Activated CD8-positive, alpha-beta T cell treated with anti-CD3 and anti-CD28 coated beads, Interleukin-2, amount 10 ng/mL, durations not matched to agents 7 days and 5 days (primary cell): ENCODE data around the gene ZIC5. TPM values are rescaled to one million over a fixed set of nuclear protein-coding genes. Genes with fewer than 3 reads are reported as not detected.

Experiments
- ATAC-seq: fragments of 150-1000 bp; cut with Tn5 transposase; one replicate; pipeline ENCODE4 v1.10.0; 2021; ENCODE audit warnings: moderate library complexity
- CTCF ChIA-PET: fragments of 350-600 bp; sonication (Branson Sonifier 250); formaldehyde crosslinking; loops from one replicate; lab custom pipeline; 2021; ENCODE audit warnings: antibody characterized with exemption; lab: Charles Lee
- POLR2A ChIA-PET: fragments of 350-600 bp; sonication (Branson Sonifier 250); formaldehyde crosslinking; loops from one replicate; lab custom pipeline; 2021; ENCODE audit warnings: antibody characterized with exemption; lab: Charles Lee
- DNase-seq: peaks from one replicate; pipeline ENCODE4 v3.0.0-alpha.2; 2020
- H3K27ac Mint-ChIP-seq: one replicate; pipeline ENCODE4 v1.8.0; 2021; ENCODE audit warnings: mild to moderate bottlenecking, mixed read lengths
- H3K27me3 Mint-ChIP-seq: one replicate; pipeline ENCODE4 v1.8.0; 2021; ENCODE audit warnings: low read depth, mixed read lengths
- H3K36me3 Mint-ChIP-seq: one replicate; pipeline ENCODE4 v1.8.0; 2021; ENCODE audit warnings: low read depth, mixed read lengths
- H3K4me1 Mint-ChIP-seq: one replicate; pipeline ENCODE4 v1.8.0; 2021; ENCODE audit warnings: low read depth, mixed read lengths
- H3K4me3 Mint-ChIP-seq: one replicate; pipeline ENCODE4 v1.8.0; 2021; ENCODE audit warnings: mild to moderate bottlenecking, mixed read lengths
- H3K9me3 Mint-ChIP-seq: one replicate; pipeline ENCODE4 v1.8.0; 2022; ENCODE audit warnings: mixed read lengths; ENCODE audit not compliant: insufficient read depth
- total RNA-seq, 2 experiments: library from RNA; stranded (reverse); gene quantifications; one replicate each; pipeline ENCODE4 v1.2.3, GENCODE V29; 2021

Gene ZIC5
- total RNA-seq, 2 experiments from 2014 or later: not detected

DNA sequence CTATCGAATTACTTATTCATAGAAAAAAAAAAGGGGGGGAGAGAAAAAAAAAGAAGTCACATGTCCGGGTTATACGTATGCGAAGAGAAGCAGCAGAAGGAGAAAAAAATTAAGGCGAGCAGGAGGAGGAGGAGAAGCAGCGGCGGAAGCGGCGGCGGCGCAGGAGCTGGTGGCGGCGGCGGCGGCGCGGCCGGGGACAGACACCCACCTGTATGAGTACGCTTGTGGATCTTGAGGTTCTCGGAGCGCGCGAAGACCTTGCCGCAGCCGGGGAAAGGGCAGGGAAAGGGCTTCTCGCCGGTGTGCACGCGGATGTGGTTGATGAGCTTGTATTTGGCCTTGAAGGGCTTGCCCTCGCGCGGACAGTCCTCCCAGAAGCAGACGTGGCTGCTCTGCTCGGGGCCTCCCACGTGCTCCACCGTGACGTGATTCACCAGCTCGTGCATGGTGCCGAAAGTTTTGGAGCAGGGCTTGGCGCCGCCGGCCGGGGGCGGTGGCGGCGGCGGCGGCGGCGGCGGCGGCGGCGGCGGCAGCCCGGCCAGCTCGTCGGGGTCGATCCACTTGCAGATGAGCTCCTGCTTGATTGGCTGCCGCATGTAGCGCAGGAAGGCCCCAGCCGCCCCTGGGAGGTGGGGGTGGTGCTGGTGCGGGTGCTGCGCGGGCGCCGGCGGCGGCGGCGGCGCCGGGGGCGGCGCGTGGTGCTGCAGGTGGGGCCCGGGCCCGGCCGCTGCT lies 1.5 kb downstream of the ZIC5 start:
- H3K36me3 Mint-ChIP-seq: peaks cover 13% of the 10 kb centered on the region
- H3K9me3 Mint-ChIP-seq: peaks cover 4% of the 10 kb centered on the region
- H3K4me3 Mint-ChIP-seq: peak overlapping the region; percentile 68
- peak overlapping the region; percentile 86 for H3K27ac Mint-ChIP-seq
- DNase-seq (peak; percentile 48), ATAC-seq (peak; percentile 43)
- H3K27me3 Mint-ChIP-seq: peaks cover 74% of the 10 kb centered on the region
- ChIA-PET POLR2A (interaction anchor here (1.0 kb wide), 1 partner anchor 13 kb away, joined by 3 read pairs; no protein-coding TSS in a partner anchor), CTCF (interaction anchor here (1.2 kb wide), 1 partner anchor 313 kb away, joined by 4 read pairs; no protein-coding TSS in a partner anchor)
- peaks cover 13% of the 10 kb centered on the region for H3K4me1 Mint-ChIP-seq

DNA sequence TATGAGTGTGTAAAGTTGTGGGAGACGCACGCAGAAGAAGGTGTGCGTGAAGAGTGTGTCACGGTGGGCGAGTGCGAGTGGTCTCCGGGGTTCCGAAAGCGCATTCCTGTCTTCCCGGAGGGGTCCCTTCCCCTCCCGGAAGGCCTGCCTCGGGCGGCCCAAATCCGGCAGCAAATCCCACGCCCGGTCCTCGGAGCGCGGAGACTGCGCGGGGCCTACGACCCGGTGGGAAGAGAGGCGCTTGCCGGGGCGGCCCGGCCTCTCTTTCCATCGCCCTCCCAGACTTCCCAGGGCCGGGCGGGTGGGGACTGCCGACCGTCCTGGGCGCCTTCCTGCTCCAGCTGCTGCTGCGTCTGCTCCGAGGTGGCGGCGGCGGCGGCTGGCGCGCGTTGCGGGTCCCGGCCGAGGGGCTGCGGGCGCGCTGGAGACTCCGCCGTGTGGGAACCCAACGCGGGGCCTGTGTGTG lies 2.1 kb downstream of the ZIC5 start:
- DNase-seq: no peak
- POLR2A ChIA-PET: no interaction called here
- H3K36me3 Mint-ChIP-seq: peaks cover 13% of the 10 kb centered on the region
- H3K9me3 Mint-ChIP-seq: peaks cover 4% of the 10 kb centered on the region
- H3K27ac Mint-ChIP-seq: peak overlapping the region; percentile 82
- ATAC-seq: peak; percentile 13
- CTCF ChIA-PET: interaction anchor here (1.2 kb wide), 1 partner anchor 313 kb away, joined by 4 read pairs; no protein-coding TSS in a partner anchor
- peak overlapping the region; percentile 69 for H3K4me3 Mint-ChIP-seq
- peaks cover 13% of the 10 kb centered on the region for H3K4me1 Mint-ChIP-seq
- peaks cover 71% of the 10 kb centered on the region for H3K27me3 Mint-ChIP-seq

DNA sequence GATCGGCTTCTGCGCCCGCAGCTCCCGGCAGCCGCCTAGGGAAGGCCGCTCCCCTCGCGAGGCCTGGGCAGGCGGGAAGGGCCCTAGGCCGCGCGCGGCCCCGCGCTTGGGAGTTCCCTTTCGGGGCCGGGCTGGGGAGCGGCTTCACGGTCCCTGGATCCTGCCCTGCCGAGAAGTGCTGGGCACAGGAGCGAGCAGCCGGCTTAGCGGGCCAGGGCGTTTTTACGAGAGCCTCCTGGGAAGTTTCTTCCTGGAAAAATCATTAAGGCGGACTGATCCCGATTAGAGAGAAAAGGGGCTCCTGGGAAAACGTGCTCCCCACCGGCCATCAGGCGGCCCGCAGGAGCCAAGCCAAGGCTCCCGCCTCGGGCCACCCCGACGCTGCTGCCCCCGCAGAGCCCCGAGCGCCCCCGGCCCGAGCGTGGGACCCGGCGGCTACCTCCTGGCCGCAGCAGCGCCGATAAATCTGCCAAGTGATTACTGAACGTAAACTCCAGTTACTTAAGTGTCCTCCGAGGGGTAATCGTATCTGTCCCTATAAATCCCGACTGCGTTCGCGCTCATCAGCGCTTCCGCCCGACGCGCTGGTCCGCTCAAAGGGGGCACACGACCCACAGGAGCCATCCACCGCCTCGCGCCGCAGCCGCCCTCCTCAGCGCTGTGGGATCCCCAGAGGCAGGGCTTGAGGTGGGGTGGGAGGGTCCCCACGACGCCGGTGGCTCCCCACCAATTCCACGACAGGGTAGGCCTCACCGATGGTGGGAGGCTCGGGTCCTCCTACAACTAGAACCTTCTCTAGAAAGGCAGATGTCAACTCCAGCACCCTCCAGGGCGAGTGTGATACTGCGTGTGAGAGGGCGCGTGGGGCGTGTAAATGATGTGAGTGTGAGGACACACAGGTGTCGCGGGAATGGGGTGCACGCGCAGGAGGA lies 2.8 kb downstream of the ZIC5 start:
- DNase-seq (no peak), ATAC-seq (no peak)
- H3K4me1 Mint-ChIP-seq: peaks cover 13% of the 10 kb centered on the region
- peak overlapping the region; percentile 82 for H3K27ac Mint-ChIP-seq
- peak overlapping the region; percentile 69 for H3K4me3 Mint-ChIP-seq
- ChIA-PET POLR2A (no interaction called here), CTCF (no interaction called here)
- H3K27me3 Mint-ChIP-seq: peaks cover 68% of the 10 kb centered on the region
- H3K9me3 Mint-ChIP-seq: peaks cover 4% of the 10 kb centered on the region
- peaks cover 11% of the 10 kb centered on the region for H3K36me3 Mint-ChIP-seq

DNA sequence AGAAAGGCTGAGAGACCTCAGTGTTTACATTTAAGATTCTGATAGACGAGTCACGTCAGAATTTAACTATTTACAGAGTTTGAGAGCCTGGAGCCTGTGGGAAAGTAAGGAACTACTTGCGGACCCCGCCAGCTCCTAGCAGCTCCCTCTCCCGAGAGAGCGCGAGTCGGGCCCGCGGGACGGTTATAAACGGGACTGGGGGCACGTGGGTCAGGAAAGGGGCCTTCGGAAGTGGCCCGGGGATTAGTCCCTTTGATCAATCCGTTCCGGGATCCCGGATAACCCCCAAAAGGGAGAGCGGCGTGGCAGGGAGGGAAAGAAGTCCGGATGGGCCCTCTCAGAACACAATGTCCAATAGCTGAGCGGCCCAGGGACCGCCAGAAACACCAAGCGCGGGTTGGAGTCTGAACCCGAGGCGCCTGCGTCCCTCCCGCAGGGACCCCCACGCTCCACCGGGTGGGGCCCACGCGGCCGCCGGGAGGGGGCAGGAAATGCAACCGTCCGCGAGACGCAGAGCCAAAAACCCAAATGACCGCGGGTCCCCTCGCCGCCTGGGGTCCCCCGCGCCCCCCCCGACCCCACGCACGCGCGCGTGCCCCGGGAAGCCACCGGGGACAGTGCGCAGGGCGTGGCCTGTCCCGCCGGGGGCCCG lies 3.6 kb downstream of the ZIC5 start:
- POLR2A ChIA-PET: no interaction called here
- DNase-seq (no peak), ATAC-seq (no peak)
- Mint-ChIP-seq H3K36me3 (peaks cover 11% of the 10 kb centered on the region), H3K4me1 (peaks cover 13% of the 10 kb centered on the region), H3K27me3 (peaks cover 62% of the 10 kb centered on the region), H3K9me3 (peaks cover 4% of the 10 kb centered on the region), H3K27ac (peak overlapping the region; percentile 44), H3K4me3 (no peak overlapping the region)
- CTCF ChIA-PET: interaction anchor here (1.3 kb wide), 1 partner anchor 311 kb away, joined by 7 read pairs; no protein-coding TSS in a partner anchor

- H3K4me3 Mint-ChIP-seq: peak overlapping the region; percentile 15
- ChIA-PET POLR2A (no interaction called here), CTCF (interaction anchor here (1.3 kb wide), 1 partner anchor 310 kb away, joined by 7 read pairs; no protein-coding TSS in a partner anchor)
- H3K27ac Mint-ChIP-seq: peak overlapping the region; percentile 44
- H3K9me3 Mint-ChIP-seq: peaks cover 4% of the 10 kb centered on the region
- DNase-seq: no peak
- H3K27me3 Mint-ChIP-seq: peaks cover 61% of the 10 kb centered on the region
- ATAC-seq: no peak
- peaks cover 13% of the 10 kb centered on the region for H3K4me1 Mint-ChIP-seq
- peaks cover 11% of the 10 kb centered on the region for H3K36me3 Mint-ChIP-seq
Measured at GRCh38 chr13:99967498-99967868, 4.1 kb downstream of the ZIC5 start.

GRCh38 chr13:99966064-99966805 lies 5.3 kb downstream of the ZIC5 start:
- Mint-ChIP-seq H3K9me3 (peaks cover 4% of the 10 kb centered on the region), H3K4me1 (peaks cover 13% of the 10 kb centered on the region), H3K36me3 (peaks cover 11% of the 10 kb centered on the region), H3K27ac (no peak overlapping the region), H3K27me3 (peaks cover 59% of the 10 kb centered on the region), H3K4me3 (no peak overlapping the region)
- no peak for ATAC-seq
- POLR2A ChIA-PET: no interaction called here
- CTCF ChIA-PET: interaction anchor here (1.3 kb wide), 1 partner anchor 309 kb away, joined by 7 read pairs; no protein-coding TSS in a partner anchor
- DNase-seq: no peak

GRCh38 chr13:99965329-99966000 lies 6.1 kb downstream of the ZIC5 start:
- no peak overlapping the region for H3K4me3 Mint-ChIP-seq
- peaks cover 11% of the 10 kb centered on the region for H3K36me3 Mint-ChIP-seq
- CTCF ChIA-PET: no interaction called here
- DNase-seq (no peak), ATAC-seq (no peak)
- POLR2A ChIA-PET: no interaction called here
- H3K27me3 Mint-ChIP-seq: peaks cover 66% of the 10 kb centered on the region
- H3K27ac Mint-ChIP-seq: no peak overlapping the region
- peaks cover 4% of the 10 kb centered on the region for H3K9me3 Mint-ChIP-seq
- H3K4me1 Mint-ChIP-seq: peaks cover 13% of the 10 kb centered on the region

- Mint-ChIP-seq H3K27ac (no peak overlapping the region), H3K4me1 (peaks cover 9% of the 10 kb centered on the region), H3K9me3 (no peaks in the 10 kb centered on the region), H3K36me3 (peaks cover 5% of the 10 kb centered on the region), H3K27me3 (peaks cover 66% of the 10 kb centered on the region), H3K4me3 (no peak overlapping the region)
- ChIA-PET CTCF (no interaction called here), POLR2A (no interaction called here)
- ATAC-seq (no peak), DNase-seq (no peak)
Measured at GRCh38 chr13:99963816-99964339, 7.7 kb downstream of the ZIC5 start.

DNA sequence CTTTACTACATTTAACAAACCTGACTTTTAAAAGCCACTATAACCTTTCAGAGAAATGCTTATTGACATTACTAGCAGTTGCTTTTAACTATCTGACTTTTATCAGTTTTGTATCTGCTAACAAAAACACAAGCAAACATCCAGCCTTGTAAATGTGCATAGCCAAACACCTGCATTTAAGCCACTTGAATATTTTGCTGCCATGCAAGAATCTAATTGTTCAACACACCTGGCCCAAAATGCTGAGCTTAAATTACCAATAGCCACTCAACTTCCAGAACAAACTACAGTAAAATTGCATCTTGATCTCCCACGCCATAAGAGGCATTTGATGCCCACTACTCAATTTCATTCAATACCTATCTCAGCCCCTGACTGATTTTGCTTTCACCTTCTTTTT lies 9.3 kb downstream of the ZIC5 start:
- CTCF ChIA-PET: no interaction called here
- Mint-ChIP-seq H3K27me3 (peaks cover 73% of the 10 kb centered on the region), H3K4me1 (peaks cover 9% of the 10 kb centered on the region), H3K27ac (no peak overlapping the region), H3K36me3 (no peaks in the 10 kb centered on the region), H3K9me3 (no peaks in the 10 kb centered on the region), H3K4me3 (no peak overlapping the region)
- ATAC-seq (no peak), DNase-seq (no peak)
- POLR2A ChIA-PET: no interaction called here

GRCh38 chr13:99961636-99962035 lies 9.9 kb downstream of the ZIC5 start:
- POLR2A ChIA-PET: no interaction called here
- Mint-ChIP-seq H3K9me3 (no peaks in the 10 kb centered on the region), H3K27ac (no peak overlapping the region), H3K36me3 (no peaks in the 10 kb centered on the region), H3K4me3 (no peak overlapping the region), H3K4me1 (peaks cover 9% of the 10 kb centered on the region), H3K27me3 (peaks cover 74% of the 10 kb centered on the region)
- DNase-seq (no peak), ATAC-seq (no peak)
- CTCF ChIA-PET: no interaction called here
